Hepatocyte (in vitro differentiated cells): Measurements from ENCODE around the gene TAS2R1. TPM values are rescaled to one million over a fixed set of nuclear protein-coding genes. Genes with fewer than 3 reads are reported as not detected.
A peak's percentile ranks its signal among the peaks of the same experiment; 100 is the strongest.

Experiments
- DNase-seq: peaks from one replicate; pipeline ENCODE4 v3.0.0-alpha.2; 2016; ENCODE audit warnings: low spot score
- H2AFZ ChIP-seq: fragments of 200-600 bp; sonication (generic); 2 replicates; pipeline ENCODE4 v1.6.0; 2016; ENCODE audit warnings: antibody characterized with exemption, mild to moderate bottlenecking
- H3K27ac ChIP-seq: fragments of 200-600 bp; sonication (generic); 2 replicates; pipeline ENCODE4 v1.5.1; 2016; ENCODE audit warnings: mild to moderate bottlenecking
- H3K27me3 ChIP-seq: fragments of 200-600 bp; sonication (generic); 2 replicates; pipeline ENCODE4 v1.6.1; 2016
- H3K36me3 ChIP-seq: fragments of 200-600 bp; sonication (generic); replicated peaks from 2 replicates; pipeline ENCODE4 v1.5.1; 2016; ENCODE audit warnings: low read depth; ENCODE audit not compliant: insufficient read depth
- H3K4me1 ChIP-seq: fragments of 200-600 bp; sonication (generic); 2 replicates; pipeline ENCODE4 v1.5.1; 2016; ENCODE audit warnings: mild to moderate bottlenecking, moderate library complexity; ENCODE audit not compliant: insufficient read depth
- H3K4me2 ChIP-seq: fragments of 200-600 bp; sonication (generic); 2 replicates; pipeline ENCODE4 v1.6.0; 2016
- H3K4me3 ChIP-seq: fragments of 200-600 bp; sonication (generic); 2 replicates; pipeline ENCODE4 v1.5.1; 2016; ENCODE audit warnings: mild to moderate bottlenecking
- H3K79me2 ChIP-seq: fragments of 200-600 bp; sonication (generic); 2 replicates; pipeline ENCODE4 v1.6.0; 2017; ENCODE audit warnings: mild to moderate bottlenecking
- H3K9me2 ChIP-seq: fragments of 200-600 bp; sonication (generic); replicated peaks from 2 replicates; pipeline ENCODE4 v1.6.0; 2017; ENCODE audit warnings: mild to moderate bottlenecking; ENCODE audit not compliant: insufficient read depth
- H3K9me3 ChIP-seq: fragments of 200-600 bp; sonication (generic); 2 replicates; pipeline ENCODE4 v1.5.1; 2016; ENCODE audit warnings: low read depth, mild to moderate bottlenecking
- H4K20me1 ChIP-seq: fragments of 200-600 bp; sonication (generic); 2 replicates; pipeline ENCODE4 v1.6.0; 2016; ENCODE audit warnings: mild to moderate bottlenecking; ENCODE audit not compliant: insufficient read depth, poor library complexity, severe bottlenecking
- CTCF ChIP-seq: fragments of 200-600 bp; sonication (generic); IDR thresholded peaks from 2 replicates; pipeline ENCODE4 v1.5.1; 2016; ENCODE audit warnings: antibody characterized with exemption, mild to moderate bottlenecking; ENCODE audit not compliant: poor library complexity
- EZH2 ChIP-seq: fragments of 200-600 bp; sonication (generic); IDR thresholded peaks from 2 replicates; pipeline ENCODE4 v1.6.1; 2016; ENCODE audit warnings: antibody characterized with exemption, mild to moderate bottlenecking, borderline replicate concordance
- EZH2phosphoT487 ChIP-seq: fragments of 200-600 bp; sonication (generic); IDR thresholded peaks from one replicate; pipeline ENCODE4 v1.6.1; 2018; ENCODE audit warnings: antibody characterized with exemption, mild to moderate bottlenecking, low read depth, moderate library complexity; ENCODE audit not compliant: unreplicated experiment, severe bottlenecking
- WGBS: methylation state at CpG from one replicate; pipeline ENCODE4 v1.1.6; 2016; ENCODE audit warnings: low lambda C conversion rate; ENCODE audit errors: missing lambda C conversion rate; 5-methylcytosine and 5-hydroxymethylcytosine counted together
- polyA plus RNA-seq: library from polyadenylated mRNA; unstranded; fragments of >200 nt; fragmentation: Nextera tagmentation; extraction: Ambion mirVana; gene quantifications from 2 replicates; pipeline ENCODE4 v1.2.1, GENCODE V29; 2016
- total RNA-seq: library from RNA; depleted of rRNA; stranded (reverse); fragments of >200 nt; gene quantifications from 2 replicates; pipeline ENCODE4 v1.2.3, GENCODE V29; 2014

Gene TAS2R1
- total and polyA plus RNA-seq, 2 experiments from 2014 or later = 1.0 TPM; not detected in 1

DNA sequence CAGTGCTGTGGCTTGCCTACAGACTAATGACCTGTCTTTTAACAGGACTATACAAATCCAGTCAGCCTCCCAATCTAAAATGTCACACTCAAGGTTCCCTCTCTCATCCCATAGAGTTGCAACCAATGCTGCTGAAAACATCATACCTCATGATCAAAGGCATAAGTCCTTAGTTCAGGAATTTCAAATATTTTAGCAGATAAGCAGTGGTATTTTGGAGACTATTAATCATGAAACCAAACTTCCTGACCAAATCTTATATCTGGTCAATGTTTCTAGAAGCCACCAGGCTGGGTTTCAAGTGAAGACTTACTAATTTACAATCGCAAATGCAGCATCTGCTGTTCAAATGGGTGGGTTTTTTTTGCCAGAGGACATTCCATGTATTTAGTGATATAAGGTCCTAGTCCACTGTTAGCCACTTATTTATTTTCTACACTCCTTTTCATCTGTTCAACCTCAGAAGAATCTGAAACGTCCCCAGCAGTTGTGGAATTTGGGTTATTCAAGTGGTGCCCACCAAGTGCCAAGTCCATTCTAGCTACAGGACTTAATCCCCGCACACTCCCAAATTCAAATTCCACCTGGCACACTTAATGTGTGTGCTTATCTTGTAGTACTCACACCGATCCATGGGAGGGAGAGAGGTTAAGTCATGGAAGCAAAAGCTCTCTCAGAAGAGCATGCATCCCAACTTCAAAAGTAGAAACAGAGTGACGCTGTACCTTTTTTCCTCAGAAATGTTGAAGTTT lies 5.8 kb downstream of the TAS2R1 start:
- no peaks in the 10 kb centered on the region for H3K36me3 ChIP-seq
- H3K4me2 ChIP-seq = no peak overlapping the region
- no peaks in the 10 kb centered on the region for H3K27me3 ChIP-seq
- H4K20me1 ChIP-seq = no peaks in the 10 kb centered on the region
- no peaks in the 10 kb centered on the region for H3K79me2 ChIP-seq
- TF ChIP-seq EZH2 (no peak), CTCF (no peak), EZH2phosphoT487 (no peak)
- peaks cover 3% of the 10 kb centered on the region for H3K4me1 ChIP-seq
- no peak for DNase-seq
- 76% methylated on average over 5 of the region's 5 CpGs for WGBS
- no peaks in the 10 kb centered on the region for H3K9me2 ChIP-seq
- no peak overlapping the region for H2AFZ ChIP-seq
- no peak overlapping the region for H3K4me3 ChIP-seq
- H3K9me3 ChIP-seq = no peaks in the 10 kb centered on the region
- H3K27ac ChIP-seq = no peak overlapping the region

GRCh38 chr5:9623661-9624060 lies 6.5 kb downstream of the TAS2R1 start:
- Histone ChIP-seq H4K20me1 (no peaks in the 10 kb centered on the region), H3K36me3 (no peaks in the 10 kb centered on the region), H3K9me3 (no peaks in the 10 kb centered on the region), H3K9me2 (no peaks in the 10 kb centered on the region), H3K4me1 (peaks cover 3% of the 10 kb centered on the region), H3K27me3 (no peaks in the 10 kb centered on the region), H2AFZ (no peak overlapping the region), H3K79me2 (no peaks in the 10 kb centered on the region), H3K4me2 (no peak overlapping the region), H3K4me3 (no peak overlapping the region), H3K27ac (no peak overlapping the region)
- no peak for TF ChIP-seq EZH2phosphoT487
- DNase-seq = no peak
- 81% methylated on average over 4 of the region's 4 CpGs for WGBS

- Histone ChIP-seq H3K9me2 (no peaks in the 10 kb centered on the region), H2AFZ (no peak overlapping the region), H3K27me3 (no peaks in the 10 kb centered on the region)
Observed at GRCh38 chr5:9622971-9623421, 7.2 kb downstream of the TAS2R1 start.

More at GRCh38 chr5:9622971-9623421, 7.2 kb downstream of the TAS2R1 start:
- H3K27ac ChIP-seq = no peak overlapping the region
- no peaks in the 10 kb centered on the region for H3K36me3 ChIP-seq
- peaks cover 3% of the 10 kb centered on the region for H3K4me1 ChIP-seq
- no peaks in the 10 kb centered on the region for H3K79me2 ChIP-seq
- no peak overlapping the region for H3K4me2 ChIP-seq
- WGBS = 54% methylated on average over 5 of the region's 5 CpGs
- no peaks in the 10 kb centered on the region for H3K9me3 ChIP-seq
- H3K4me3 ChIP-seq = no peak overlapping the region
- DNase-seq = peak; percentile 40
- TF ChIP-seq EZH2phosphoT487 (no peak), EZH2 (no peak), CTCF (no peak)
- no peaks in the 10 kb centered on the region for H4K20me1 ChIP-seq
